T-helper 1 cell treated with Interleukin-12 subunit alpha and Interleukin-12 subunit beta and Interleukin-4 antibody, amounts not matched to agents 30 μg/mL and 1 μg/mL, for 36 hours (primary cell): Measurements from ENCODE around the gene GAB2.

ENCODE experiments used
- H3K27ac Mint-ChIP-seq: one replicate; pipeline ENCODE4 v1.8.0; 2021; ENCODE audit warnings: mild to moderate bottlenecking, mixed read lengths
- H3K27me3 Mint-ChIP-seq: one replicate; pipeline ENCODE4 v1.8.0; 2021; ENCODE audit warnings: low read depth, mixed read lengths
- H3K36me3 Mint-ChIP-seq: one replicate; pipeline ENCODE4 v1.8.0; 2021; ENCODE audit warnings: low read depth, mixed read lengths
- H3K4me1 Mint-ChIP-seq: one replicate; pipeline ENCODE4 v1.8.0; 2021; ENCODE audit warnings: low read depth, mixed read lengths
- H3K4me3 Mint-ChIP-seq: one replicate; pipeline ENCODE4 v1.8.0; 2021; ENCODE audit warnings: mild to moderate bottlenecking, moderate library complexity, mixed read lengths
- H3K9me3 Mint-ChIP-seq: one replicate; pipeline ENCODE4 v1.8.0; 2021; ENCODE audit warnings: mixed read lengths

The GAB2 gene

GRCh38 chr11:78208257-78209165 is 209.1 kb downstream of the GAB2 start:
- Mint-ChIP-seq H3K27ac (peak overlapping the region; percentile 58), H3K4me3 (no peak overlapping the region), H3K9me3 (no peaks in the 10 kb centered on the region), H3K27me3 (no peaks in the 10 kb centered on the region), H3K4me1 (peaks cover 20% of the 10 kb centered on the region), H3K36me3 (peaks cover 50% of the 10 kb centered on the region)

- Mint-ChIP-seq H3K27ac (no peak overlapping the region), H3K4me1 (peaks cover 24% of the 10 kb centered on the region), H3K9me3 (no peaks in the 10 kb centered on the region), H3K36me3 (peaks cover 48% of the 10 kb centered on the region), H3K27me3 (no peaks in the 10 kb centered on the region), H3K4me3 (no peak overlapping the region)
Observed at GRCh38 chr11:78207532-78208256, 209.9 kb downstream of the GAB2 start.

GRCh38 chr11:78205691-78206090 is 211.9 kb downstream of the GAB2 start:
- Mint-ChIP-seq H3K4me3 (no peak overlapping the region), H3K27ac (no peak overlapping the region), H3K27me3 (no peaks in the 10 kb centered on the region), H3K36me3 (peaks cover 45% of the 10 kb centered on the region), H3K9me3 (no peaks in the 10 kb centered on the region), H3K4me1 (peaks cover 38% of the 10 kb centered on the region)

- no peaks in the 10 kb centered on the region for H3K9me3 Mint-ChIP-seq
- peaks cover 42% of the 10 kb centered on the region for H3K36me3 Mint-ChIP-seq
- H3K27ac Mint-ChIP-seq, result no peak overlapping the region
- H3K27me3 Mint-ChIP-seq, result no peaks in the 10 kb centered on the region
- peaks cover 38% of the 10 kb centered on the region for H3K4me1 Mint-ChIP-seq
- no peak overlapping the region for H3K4me3 Mint-ChIP-seq
Observed at GRCh38 chr11:78205256-78205655, 212.4 kb downstream of the GAB2 start.

GRCh38 chr11:78203184-78203583 is 214.4 kb downstream of the GAB2 start:
- Mint-ChIP-seq H3K9me3 (no peaks in the 10 kb centered on the region), H3K27me3 (no peaks in the 10 kb centered on the region), H3K36me3 (peaks cover 37% of the 10 kb centered on the region), H3K4me3 (peak overlapping the region; percentile 85), H3K4me1 (peaks cover 39% of the 10 kb centered on the region), H3K27ac (peak overlapping the region; percentile 95)

- H3K4me3 Mint-ChIP-seq, result peak overlapping the region; percentile 85
- no peaks in the 10 kb centered on the region for H3K9me3 Mint-ChIP-seq
- H3K36me3 Mint-ChIP-seq, result peaks cover 34% of the 10 kb centered on the region
- H3K27ac Mint-ChIP-seq, result peak overlapping the region; percentile 95
- peaks cover 39% of the 10 kb centered on the region for H3K4me1 Mint-ChIP-seq
- H3K27me3 Mint-ChIP-seq, result no peaks in the 10 kb centered on the region
Observed at GRCh38 chr11:78202733-78203167, 214.9 kb downstream of the GAB2 start.

GRCh38 chr11:78201096-78201818 is 216.4 kb downstream of the GAB2 start:
- peaks cover 37% of the 10 kb centered on the region for H3K36me3 Mint-ChIP-seq
- H3K27me3 Mint-ChIP-seq, result no peaks in the 10 kb centered on the region
- H3K4me3 Mint-ChIP-seq, result peak overlapping the region; percentile 29
- H3K9me3 Mint-ChIP-seq, result no peaks in the 10 kb centered on the region
- H3K4me1 Mint-ChIP-seq, result peaks cover 44% of the 10 kb centered on the region
- H3K27ac Mint-ChIP-seq, result peak overlapping the region; percentile 73

GRCh38 chr11:78200553-78200952 is 217.1 kb downstream of the GAB2 start:
- Mint-ChIP-seq H3K9me3 (no peaks in the 10 kb centered on the region), H3K4me3 (no peak overlapping the region), H3K36me3 (peaks cover 35% of the 10 kb centered on the region), H3K27ac (peak overlapping the region; percentile 73), H3K4me1 (peaks cover 44% of the 10 kb centered on the region), H3K27me3 (no peaks in the 10 kb centered on the region)

GRCh38 chr11:78200061-78200460 is 217.6 kb downstream of the GAB2 start:
- Mint-ChIP-seq H3K4me3 (no peak overlapping the region), H3K27me3 (no peaks in the 10 kb centered on the region), H3K9me3 (no peaks in the 10 kb centered on the region), H3K36me3 (peaks cover 33% of the 10 kb centered on the region), H3K27ac (no peak overlapping the region), H3K4me1 (peaks cover 43% of the 10 kb centered on the region)

- no peak overlapping the region for H3K4me3 Mint-ChIP-seq
- peaks cover 31% of the 10 kb centered on the region for H3K36me3 Mint-ChIP-seq
- no peak overlapping the region for H3K27ac Mint-ChIP-seq
- peaks cover 41% of the 10 kb centered on the region for H3K4me1 Mint-ChIP-seq
- H3K27me3 Mint-ChIP-seq, result no peaks in the 10 kb centered on the region
- no peaks in the 10 kb centered on the region for H3K9me3 Mint-ChIP-seq
Observed at GRCh38 chr11:78199653-78200015, 218.0 kb downstream of the GAB2 start.

- Mint-ChIP-seq H3K27me3 (no peaks in the 10 kb centered on the region), H3K4me3 (no peak overlapping the region), H3K9me3 (no peaks in the 10 kb centered on the region), H3K4me1 (peaks cover 41% of the 10 kb centered on the region), H3K36me3 (peaks cover 31% of the 10 kb centered on the region), H3K27ac (no peak overlapping the region)
Observed at GRCh38 chr11:78199015-78199652, 218.5 kb downstream of the GAB2 start.

GRCh38 chr11:78197816-78198215 is 219.8 kb downstream of the GAB2 start:
- H3K36me3 Mint-ChIP-seq, result peaks cover 36% of the 10 kb centered on the region
- no peaks in the 10 kb centered on the region for H3K9me3 Mint-ChIP-seq
- H3K4me3 Mint-ChIP-seq, result no peak overlapping the region
- peaks cover 46% of the 10 kb centered on the region for H3K4me1 Mint-ChIP-seq
- H3K27ac Mint-ChIP-seq, result no peak overlapping the region
- no peaks in the 10 kb centered on the region for H3K27me3 Mint-ChIP-seq

GRCh38 chr11:78196661-78197091 is 220.9 kb downstream of the GAB2 start:
- H3K27me3 Mint-ChIP-seq, result no peaks in the 10 kb centered on the region
- no peaks in the 10 kb centered on the region for H3K9me3 Mint-ChIP-seq
- peaks cover 34% of the 10 kb centered on the region for H3K36me3 Mint-ChIP-seq
- H3K27ac Mint-ChIP-seq, result no peak overlapping the region
- H3K4me1 Mint-ChIP-seq, result peaks cover 40% of the 10 kb centered on the region
- no peak overlapping the region for H3K4me3 Mint-ChIP-seq

- no peak overlapping the region for H3K4me3 Mint-ChIP-seq
- H3K36me3 Mint-ChIP-seq, result peaks cover 29% of the 10 kb centered on the region
- no peaks in the 10 kb centered on the region for H3K9me3 Mint-ChIP-seq
- no peak overlapping the region for H3K27ac Mint-ChIP-seq
- H3K4me1 Mint-ChIP-seq, result peaks cover 39% of the 10 kb centered on the region
- no peaks in the 10 kb centered on the region for H3K27me3 Mint-ChIP-seq
Observed at GRCh38 chr11:78195917-78196560, 221.6 kb downstream of the GAB2 start.
